Measurements from ENCODE around the gene TKT. TPM values are rescaled to one million over a fixed set of nuclear protein-coding genes. Genes with fewer than 3 reads are reported as not detected.
A peak's percentile ranks its signal among the peaks of the same experiment; 100 is the strongest.

The TKT gene
- polyA plus RNA-seq, 2 donors: 264 to 374 TPM

DNA sequence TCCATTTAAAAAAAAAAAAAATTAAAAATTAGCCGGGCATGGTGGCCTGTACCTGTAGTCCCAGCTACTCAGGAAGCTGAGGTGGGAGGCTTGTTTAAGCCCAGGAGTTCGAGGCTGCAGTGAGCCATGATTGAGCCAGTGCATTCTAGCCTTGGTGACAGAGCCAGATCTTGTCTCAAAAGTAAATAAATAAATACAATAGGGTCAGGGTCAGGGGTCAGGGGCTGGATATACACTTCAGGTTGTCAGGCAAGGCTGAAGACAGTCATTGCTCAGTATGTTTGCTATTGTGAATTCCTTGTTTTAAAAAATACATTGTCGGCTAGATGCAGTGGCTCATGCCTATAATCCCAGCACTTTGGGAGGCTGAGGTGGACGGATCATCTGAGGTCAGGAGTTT, 8.1 kb upstream of the TKT start:
- Histone ChIP-seq H3K36me3 (ENCODE audit: control insufficient read depth in 2 of 2, insufficient read depth in 2 of 2, low read length in 1 of 2) (no peaks in the 10 kb centered on the region), H3K27ac (ENCODE audit: low read depth in 2 of 2, low read length in 1 of 2) (no peak overlapping the region), H3K27me3 (ENCODE audit: control insufficient read depth in 1 of 2, insufficient read depth in 2 of 2, low read length in 2 of 2) (no peaks in the 10 kb centered on the region), H3K9me3 (ENCODE audit: control insufficient read depth in 2 of 2, insufficient read depth in 1 of 2, low read depth in 1 of 2, low read length in 1 of 2) (no peaks in the 10 kb centered on the region), H3K4me1 (ENCODE audit: control insufficient read depth in 2 of 2, insufficient read depth in 2 of 2, low read length in 1 of 2) (peaks cover 4 to 6% of the 10 kb centered on the region in 2 donors), H3K4me3 (ENCODE audit: low read depth in 1 of 2, low read length in 2 of 2) (no peak overlapping the region)
- 79 to 90% methylated on average over 4 of the region's 4 CpGs for WGBS, 2 donors

DNA sequence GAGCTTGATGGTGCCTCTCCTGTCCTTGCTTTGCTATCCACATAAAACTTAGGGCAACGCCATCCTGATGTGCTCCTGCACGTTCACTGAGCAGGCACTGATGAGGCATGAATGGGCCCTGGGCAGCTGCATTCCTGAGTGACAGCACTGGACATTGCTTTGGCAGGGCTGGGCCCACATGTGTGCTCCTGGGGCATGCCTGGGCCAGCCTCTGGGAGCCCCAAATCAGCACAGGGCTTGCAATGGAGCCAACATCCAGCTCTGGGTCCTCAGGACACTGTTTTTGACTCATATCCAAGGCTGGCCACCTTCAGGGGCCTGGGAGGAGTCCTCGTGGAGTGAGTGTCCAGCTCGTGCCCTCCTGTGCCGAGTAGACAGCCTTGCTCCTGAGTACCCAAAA, 5.9 kb upstream of the TKT start:
- Histone ChIP-seq H3K4me1 (ENCODE audit: control insufficient read depth in 2 of 2, insufficient read depth in 2 of 2, low read length in 1 of 2) (peaks cover 4 to 6% of the 10 kb centered on the region in 2 donors), H3K4me3 (ENCODE audit: low read depth in 1 of 2, low read length in 2 of 2) (no peak overlapping the region), H3K27me3 (ENCODE audit: control insufficient read depth in 1 of 2, insufficient read depth in 2 of 2, low read length in 2 of 2) (no peaks in the 10 kb centered on the region), H3K27ac (ENCODE audit: low read depth in 2 of 2, low read length in 1 of 2) (peak overlapping the region in 1 of 2 donors; percentile 0), H3K9me3 (ENCODE audit: control insufficient read depth in 2 of 2, insufficient read depth in 1 of 2, low read depth in 1 of 2, low read length in 1 of 2) (no peaks in the 10 kb centered on the region), H3K36me3 (ENCODE audit: control insufficient read depth in 2 of 2, insufficient read depth in 2 of 2, low read length in 1 of 2) (no peaks in the 10 kb centered on the region)
- 42 to 68% methylated on average over 5 of the region's 5 CpGs for WGBS, 2 donors

DNA sequence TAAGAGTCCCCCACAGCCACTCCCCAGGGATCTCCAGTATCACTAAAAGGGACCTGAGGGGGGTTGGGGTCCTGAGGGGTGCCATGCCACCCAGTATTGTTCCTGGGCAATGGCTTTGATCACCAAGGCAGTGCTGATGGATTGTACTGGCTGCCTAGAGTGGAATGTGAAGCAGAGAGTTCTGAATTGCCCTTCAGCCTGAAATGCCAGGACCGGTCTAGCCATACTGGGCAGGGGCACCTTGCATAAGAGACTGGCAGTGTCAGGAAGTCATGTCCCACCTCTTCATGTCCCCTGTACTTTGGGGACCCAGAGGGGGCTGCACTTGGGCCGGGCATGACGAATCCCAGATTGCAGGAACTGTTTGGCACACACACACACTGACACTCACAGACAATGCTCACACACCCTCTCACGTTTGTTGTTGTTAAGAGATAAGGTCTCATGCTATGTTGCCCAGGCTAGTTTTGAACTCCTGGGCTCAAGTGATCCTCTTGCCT, 4.5 kb upstream of the TKT start:
- H3K27ac ChIP-seq (ENCODE audit: low read depth in 2 of 2, low read length in 1 of 2): no peak overlapping the region
- H3K9me3 ChIP-seq (ENCODE audit: control insufficient read depth in 2 of 2, insufficient read depth in 1 of 2, low read depth in 1 of 2, low read length in 1 of 2): no peaks in the 10 kb centered on the region
- H3K4me1 ChIP-seq (ENCODE audit: control insufficient read depth in 2 of 2, insufficient read depth in 2 of 2, low read length in 1 of 2): peaks cover 4 to 9% of the 10 kb centered on the region in 2 donors
- 74 to 78% methylated on average over 4 of the region's 4 CpGs for WGBS, 2 donors
- no peaks in the 10 kb centered on the region for H3K27me3 ChIP-seq (ENCODE audit: control insufficient read depth in 1 of 2, insufficient read depth in 2 of 2, low read length in 2 of 2)
- H3K36me3 ChIP-seq (ENCODE audit: control insufficient read depth in 2 of 2, insufficient read depth in 2 of 2, low read length in 1 of 2): no peaks in the 10 kb centered on the region
- H3K4me3 ChIP-seq (ENCODE audit: low read depth in 1 of 2, low read length in 2 of 2): no peak overlapping the region

DNA sequence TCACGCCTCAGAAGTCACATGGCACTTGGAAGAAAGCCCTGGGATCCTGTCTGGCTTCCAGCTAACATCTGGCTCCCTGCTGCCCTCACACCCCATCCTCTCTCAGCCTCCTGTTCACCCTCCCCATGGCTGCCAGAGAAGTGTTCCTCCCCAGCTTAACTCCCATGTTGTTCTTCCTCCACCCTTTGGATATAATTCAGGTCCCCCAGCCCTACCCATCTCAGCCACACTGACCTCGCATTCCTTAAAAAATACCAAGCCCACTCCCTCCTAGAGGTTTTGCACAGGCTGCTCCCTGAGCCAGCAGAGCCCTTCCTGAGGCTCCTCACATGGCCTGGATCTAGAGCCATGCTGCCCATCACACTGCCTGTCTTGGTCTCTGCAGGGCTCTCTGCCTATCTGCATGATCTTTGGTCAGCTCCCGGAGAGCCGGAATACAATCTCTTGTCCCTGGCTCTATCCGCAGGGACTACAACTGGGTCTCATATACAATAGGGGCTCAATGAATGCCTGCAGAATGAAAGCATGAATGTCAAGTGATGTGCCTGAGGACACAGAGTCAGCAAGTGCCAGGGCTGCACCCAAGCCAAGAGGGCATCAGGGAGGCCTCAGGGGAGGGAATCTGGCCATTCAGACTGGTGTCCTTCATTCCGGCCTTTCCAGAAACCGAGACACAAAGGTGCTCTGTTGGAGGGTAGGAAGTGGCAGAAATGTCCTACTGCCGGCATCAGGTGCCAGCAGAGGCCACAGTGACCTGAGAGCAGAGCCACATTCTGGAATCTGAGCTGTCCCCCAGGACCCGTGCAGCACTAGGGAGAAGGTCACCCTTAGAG, 3.8 kb upstream of the TKT start:
- H3K36me3 ChIP-seq (ENCODE audit: control insufficient read depth in 2 of 2, insufficient read depth in 2 of 2, low read length in 1 of 2): no peaks in the 10 kb centered on the region
- 77 to 82% methylated on average over 9 of the region's 9 CpGs for WGBS, 2 donors
- no peak overlapping the region for H3K27ac ChIP-seq (ENCODE audit: low read depth in 2 of 2, low read length in 1 of 2)
- H3K4me1 ChIP-seq (ENCODE audit: control insufficient read depth in 2 of 2, insufficient read depth in 2 of 2, low read length in 1 of 2): peaks cover 4 to 6% of the 10 kb centered on the region in 2 donors
- H3K27me3 ChIP-seq (ENCODE audit: control insufficient read depth in 1 of 2, insufficient read depth in 2 of 2, low read length in 2 of 2): no peaks in the 10 kb centered on the region
- H3K9me3 ChIP-seq (ENCODE audit: control insufficient read depth in 2 of 2, insufficient read depth in 1 of 2, low read depth in 1 of 2, low read length in 1 of 2): no peaks in the 10 kb centered on the region
- H3K4me3 ChIP-seq (ENCODE audit: low read depth in 1 of 2, low read length in 2 of 2): no peak overlapping the region

- Histone ChIP-seq H3K27me3 (ENCODE audit: control insufficient read depth in 1 of 2, insufficient read depth in 2 of 2, low read length in 2 of 2) (no peaks in the 10 kb centered on the region), H3K4me1 (ENCODE audit: control insufficient read depth in 2 of 2, insufficient read depth in 2 of 2, low read length in 1 of 2) (peaks cover 6 to 7% of the 10 kb centered on the region in 2 donors), H3K4me3 (ENCODE audit: low read depth in 1 of 2, low read length in 2 of 2) (no peak overlapping the region), H3K36me3 (ENCODE audit: control insufficient read depth in 2 of 2, insufficient read depth in 2 of 2, low read length in 1 of 2) (no peaks in the 10 kb centered on the region), H3K27ac (ENCODE audit: low read depth in 2 of 2, low read length in 1 of 2) (peak overlapping the region in 1 of 2 donors; percentile 15), H3K9me3 (ENCODE audit: control insufficient read depth in 2 of 2, insufficient read depth in 1 of 2, low read depth in 1 of 2, low read length in 1 of 2) (no peaks in the 10 kb centered on the region)
- 79 to 82% methylated on average over 8 of the region's 8 CpGs for WGBS, 2 donors
Observed at GRCh38 chr3:53258600-53259426, 3.0 kb upstream of the TKT start.

DNA sequence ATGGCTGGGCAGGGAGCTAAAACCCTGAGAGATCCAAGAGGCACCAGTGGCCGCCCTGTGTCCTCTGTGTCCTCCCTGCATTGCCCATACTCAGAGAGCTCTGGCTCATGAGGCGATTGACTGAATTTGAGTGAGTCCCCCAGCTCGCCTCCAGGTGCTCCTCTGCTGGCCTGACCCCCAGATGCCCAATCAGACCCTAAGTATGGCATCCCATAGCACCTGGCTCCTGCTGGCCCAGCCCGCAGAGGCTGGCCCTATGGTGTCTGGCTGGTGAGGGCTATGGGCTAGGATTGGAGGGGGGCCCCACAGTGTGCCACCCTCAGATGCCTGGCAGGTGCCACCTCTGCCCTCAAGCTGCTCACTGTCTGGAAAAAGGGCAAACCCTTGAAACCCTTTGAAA, 1.6 kb upstream of the TKT start:
- no peaks in the 10 kb centered on the region for H3K36me3 ChIP-seq (ENCODE audit: control insufficient read depth in 2 of 2, insufficient read depth in 2 of 2, low read length in 1 of 2)
- WGBS, 2 donors: 94 to 97% methylated on average over 4 of the region's 4 CpGs
- H3K4me3 ChIP-seq (ENCODE audit: low read depth in 1 of 2, low read length in 2 of 2): no peak overlapping the region
- no peaks in the 10 kb centered on the region for H3K27me3 ChIP-seq (ENCODE audit: control insufficient read depth in 1 of 2, insufficient read depth in 2 of 2, low read length in 2 of 2)
- no peak overlapping the region for H3K27ac ChIP-seq (ENCODE audit: low read depth in 2 of 2, low read length in 1 of 2)
- peaks cover 8 to 16% of the 10 kb centered on the region in 2 donors for H3K4me1 ChIP-seq (ENCODE audit: control insufficient read depth in 2 of 2, insufficient read depth in 2 of 2, low read length in 1 of 2)
- H3K9me3 ChIP-seq (ENCODE audit: control insufficient read depth in 2 of 2, insufficient read depth in 1 of 2, low read depth in 1 of 2, low read length in 1 of 2): no peaks in the 10 kb centered on the region

DNA sequence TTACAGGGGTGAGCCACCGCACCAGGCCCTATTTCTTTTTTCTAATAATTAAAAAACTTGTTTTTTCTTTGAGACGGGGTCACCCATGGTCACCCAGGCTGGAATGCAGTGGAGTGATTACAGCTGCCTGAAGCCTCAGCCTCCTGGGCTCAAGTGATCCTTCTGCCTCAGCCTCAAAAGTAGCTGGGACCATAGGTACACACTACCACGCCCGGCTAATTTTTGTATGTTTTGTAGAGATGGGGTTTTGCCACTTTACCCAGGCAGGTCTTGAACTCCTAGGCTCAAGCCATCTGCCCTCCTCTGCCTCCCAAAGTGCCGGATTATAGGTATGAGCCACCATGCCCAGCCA, 858 bp upstream of the TKT start:
- no peaks in the 10 kb centered on the region for H3K27me3 ChIP-seq (ENCODE audit: control insufficient read depth in 1 of 2, insufficient read depth in 2 of 2, low read length in 2 of 2)
- no peaks in the 10 kb centered on the region for H3K36me3 ChIP-seq (ENCODE audit: control insufficient read depth in 2 of 2, insufficient read depth in 2 of 2, low read length in 1 of 2)
- no peaks in the 10 kb centered on the region for H3K9me3 ChIP-seq (ENCODE audit: control insufficient read depth in 2 of 2, insufficient read depth in 1 of 2, low read depth in 1 of 2, low read length in 1 of 2)
- H3K27ac ChIP-seq (ENCODE audit: low read depth in 2 of 2, low read length in 1 of 2): no peak overlapping the region
- peaks cover 9 to 14% of the 10 kb centered on the region in 2 donors for H3K4me1 ChIP-seq (ENCODE audit: control insufficient read depth in 2 of 2, insufficient read depth in 2 of 2, low read length in 1 of 2)
- WGBS, 2 donors: 90 to 91% methylated on average over 5 of the region's 5 CpGs
- no peak overlapping the region for H3K4me3 ChIP-seq (ENCODE audit: low read depth in 1 of 2, low read length in 2 of 2)

- H3K9me3 ChIP-seq (ENCODE audit: control insufficient read depth in 2 of 2, insufficient read depth in 1 of 2, low read depth in 1 of 2, low read length in 1 of 2): no peaks in the 10 kb centered on the region
- H3K27me3 ChIP-seq (ENCODE audit: control insufficient read depth in 1 of 2, insufficient read depth in 2 of 2, low read length in 2 of 2): no peaks in the 10 kb centered on the region
- peak overlapping the region; percentile 93 to 95 for H3K27ac ChIP-seq (ENCODE audit: low read depth in 2 of 2, low read length in 1 of 2)
- peak overlapping the region; percentile 90 to 93 for H3K4me3 ChIP-seq (ENCODE audit: low read depth in 1 of 2, low read length in 2 of 2)
- 0 to 1% methylated on average over 37 to 44 of the region's 44 CpGs for WGBS, 2 donors
- H3K4me1 ChIP-seq (ENCODE audit: control insufficient read depth in 2 of 2, insufficient read depth in 2 of 2, low read length in 1 of 2): peaks cover 7 to 15% of the 10 kb centered on the region in 2 donors
- peaks cover 0 to 2% of the 10 kb centered on the region in 2 donors for H3K36me3 ChIP-seq (ENCODE audit: control insufficient read depth in 2 of 2, insufficient read depth in 2 of 2, low read length in 1 of 2)
Observed at GRCh38 chr3:53255423-53255774, 423 bp downstream of the TKT start.

DNA sequence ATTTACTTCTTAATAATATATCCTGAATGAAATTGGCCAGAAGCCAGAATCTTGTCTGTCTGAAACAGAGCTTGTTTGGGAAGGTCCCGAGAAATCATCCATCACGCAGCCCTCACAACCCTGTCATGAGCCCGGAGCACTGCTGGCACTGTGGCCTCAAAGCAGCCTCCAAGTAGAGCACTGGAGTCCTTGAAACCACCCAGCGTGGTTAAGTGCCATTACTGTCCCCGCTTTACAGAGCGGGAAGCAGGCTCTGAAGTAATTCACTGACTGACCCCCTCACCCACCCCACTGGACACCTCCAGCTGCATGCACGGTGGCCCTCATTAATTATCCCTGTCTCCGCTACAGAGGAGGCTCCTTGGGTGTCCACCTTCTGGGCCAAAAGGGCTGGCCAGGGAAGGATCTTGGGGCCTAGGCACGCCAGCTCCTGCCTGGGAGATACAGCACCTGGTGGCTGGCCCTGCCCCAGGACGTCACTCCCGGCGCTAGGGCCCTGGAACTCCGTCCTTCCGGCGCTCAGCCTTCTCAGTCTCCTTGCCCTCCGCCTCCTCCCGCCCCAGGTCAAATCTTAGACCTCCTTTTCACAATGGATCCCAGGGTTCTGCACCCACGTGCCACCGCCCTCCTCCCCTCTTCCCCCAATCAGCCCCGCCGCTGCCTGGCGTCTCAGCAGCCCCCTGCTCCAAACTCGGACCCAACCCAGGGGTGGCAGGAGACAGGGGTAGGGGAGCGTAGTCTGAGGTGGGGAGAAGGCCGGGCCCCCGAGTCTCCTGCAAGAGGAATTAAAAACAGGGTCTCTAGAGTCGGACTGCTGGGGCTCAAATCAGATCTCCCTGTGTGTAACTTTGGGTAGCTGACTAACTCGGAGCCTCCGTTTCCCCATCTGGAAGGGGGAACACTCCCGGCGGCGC, 1.1 kb downstream of the TKT start:
- Histone ChIP-seq H3K27ac (ENCODE audit: low read depth in 2 of 2, low read length in 1 of 2) (peak overlapping the region; percentile 93 to 95), H3K9me3 (ENCODE audit: control insufficient read depth in 2 of 2, insufficient read depth in 1 of 2, low read depth in 1 of 2, low read length in 1 of 2) (no peaks in the 10 kb centered on the region), H3K4me3 (ENCODE audit: low read depth in 1 of 2, low read length in 2 of 2) (peak overlapping the region; percentile 90 to 93), H3K27me3 (ENCODE audit: control insufficient read depth in 1 of 2, insufficient read depth in 2 of 2, low read length in 2 of 2) (no peaks in the 10 kb centered on the region), H3K4me1 (ENCODE audit: control insufficient read depth in 2 of 2, insufficient read depth in 2 of 2, low read length in 1 of 2) (peaks cover 8 to 15% of the 10 kb centered on the region in 2 donors), H3K36me3 (ENCODE audit: control insufficient read depth in 2 of 2, insufficient read depth in 2 of 2, low read length in 1 of 2) (peaks cover 0 to 2% of the 10 kb centered on the region in 2 donors)
- 1 to 2% methylated on average over 29 to 32 of the region's 32 CpGs for WGBS, 2 donors

Data from esophagus (tissue), 2 donors.